K562 (cell line): ENCODE data around the gene LZTR1. TPM values are rescaled to one million over a fixed set of nuclear protein-coding genes. Genes with fewer than 3 reads are reported as not detected.

ENCODE experiments used
- ATAC-seq: fragments of 200-7000 bp; cut with Tn5 transposase; 3 replicates; pipeline ENCODE4 v1.9.1; 2020; ENCODE audit warnings: moderate library complexity
- BruUV-seq: library from RNA; stranded (reverse); fragments of 400-500 nt; replicated peaks from 2 replicates; lab custom pipeline; 2021; lab: Mats Ljungman, UMichigan
- CTCF ChIA-PET: fragments of 300-600 bp; formaldehyde crosslinking; extraction: SDS; loops from one replicate; lab custom pipeline; 2021; ENCODE audit warnings: low intra/inter-chr PET ratio; lab: Yijun Ruan, JAX
- POLR2A ChIA-PET: fragments of 300-600, 350-650 bp; sonication (Branson Sonifier 250); formaldehyde crosslinking; extraction: SDS; loops from one replicate; lab custom pipeline; 2021; ENCODE audit warnings: antibody characterized with exemption, inconsistent platforms; lab: Yijun Ruan, JAX
- DNase-seq, 4 experiments: peaks; one replicate each; pipeline versions ENCODE4 v3.0.0 to v3.0.0-alpha.2; 2011 to 2018; ENCODE audit warnings: low spot score in 3 of 4, mixed read lengths in 3 of 4; ENCODE audit errors: extremely low read depth in 1 of 4
- FAIRE-seq: peaks from 2 replicates; lab custom pipeline; 2011; peaks lifted over from hg19 to GRCh38; lab: Jason Lieb, UNC
- H2AFZ ChIP-seq: 2 replicates; pipeline ENCODE4 v1.6.0; 2011; ENCODE audit warnings: low read depth, low read length, control low read depth, inconsistent platforms
- H3K27ac ChIP-seq: fragments of 200-600 bp; 3 replicates; pipeline ENCODE4 v1.8.0; 2011; ENCODE audit warnings: low read depth, mild to moderate bottlenecking, control low read depth, inconsistent platforms, low read length, moderate library complexity, mixed read lengths; ENCODE audit errors: extremely low read depth
- H3K27me3 ChIP-seq, 2 experiments: fragments of 300-600 bp in 1 of 2; 2 replicates in 1 of 2; 3 replicates in 1 of 2; pipeline versions ENCODE4 v1.6.0 to v1.8.0; 2011; ENCODE audit warnings: inconsistent platforms in 2 of 2, low read length in 2 of 2, mild to moderate bottlenecking in 1 of 2, mixed read lengths in 1 of 2, moderate library complexity in 1 of 2; ENCODE audit not compliant: control insufficient read depth in 2 of 2, insufficient read depth in 2 of 2
- H3K36me3 ChIP-seq: fragments of 300-600 bp; 3 replicates; pipeline ENCODE4 v1.8.0; 2011; ENCODE audit warnings: mild to moderate bottlenecking, low read length, inconsistent platforms; ENCODE audit not compliant: control insufficient read depth, insufficient read depth
- H3K4me1 ChIP-seq, 2 experiments: fragments of 200-600 bp in 1 of 2; replicated peaks in 1 of 2; 2 replicates in 1 of 2; 3 replicates in 1 of 2; pipeline versions ENCODE4 v1.5.1 to v1.8.0; 2011; ENCODE audit warnings: inconsistent platforms in 2 of 2, low read length in 2 of 2, mild to moderate bottlenecking in 1 of 2, mixed read lengths in 1 of 2, moderate library complexity in 1 of 2; ENCODE audit not compliant: control insufficient read depth in 2 of 2, insufficient read depth in 2 of 2
- H3K4me2 ChIP-seq: 2 replicates; pipeline ENCODE4 v1.6.1; 2011; ENCODE audit warnings: low read length, control low read depth, inconsistent platforms, mixed read lengths; ENCODE audit not compliant: insufficient read depth
- H3K4me3 ChIP-seq: fragments of 200-600 bp; sonication (generic), shearing (Covaris generic); 2 replicates; pipeline ENCODE4 v1.5.1; 2016; ENCODE audit warnings: control low read depth, inconsistent platforms
- H3K79me2 ChIP-seq: fragments of 200-600 bp; 3 replicates; pipeline ENCODE4 v1.8.0; 2011; ENCODE audit warnings: low read length, inconsistent platforms; ENCODE audit not compliant: control insufficient read depth, insufficient read depth
- H3K9ac ChIP-seq, 2 experiments: 2 replicates each; pipeline versions ENCODE4 v1.6.0 to v1.6.1; 2011; ENCODE audit warnings: low read depth in 2 of 2, low read length in 2 of 2, control low read depth in 1 of 2, inconsistent platforms in 1 of 2, mild to moderate bottlenecking in 1 of 2, mixed read lengths in 1 of 2; ENCODE audit not compliant: insufficient read depth in 1 of 2
- H3K9me1 ChIP-seq: one replicate; pipeline ENCODE4 v1.6.0; 2011; ENCODE audit warnings: inconsistent platforms, mild to moderate bottlenecking, low read length, moderate library complexity; ENCODE audit not compliant: control insufficient read depth, insufficient read depth
- H3K9me3 ChIP-seq: replicated peaks from 2 replicates; pipeline ENCODE4 v1.5.1; 2011; ENCODE audit warnings: low read depth, low read length, inconsistent platforms; ENCODE audit not compliant: control insufficient read depth, insufficient read depth
- H4K20me1 ChIP-seq: replicated peaks from 2 replicates; pipeline ENCODE4 v1.6.1; 2011; ENCODE audit warnings: low read length, inconsistent platforms, mixed read lengths; ENCODE audit not compliant: control insufficient read depth, insufficient read depth
- HDAC8 ChIP-seq: fragments of 450-650 bp; IDR thresholded peaks from 2 replicates; pipeline ENCODE4 v1.6.1; 2016; ENCODE audit warnings: mild to moderate bottlenecking, missing genetic modification characterization, moderate library complexity, missing compliant biosample characterization
- OTX1 ChIP-seq: fragments of 450-650 bp; formaldehyde crosslinking; IDR thresholded peaks from 2 replicates; pipeline ENCODE4 v1.4.0; 2022; ENCODE audit warnings: mild to moderate bottlenecking
- SIX5 ChIP-seq, 2 experiments: IDR thresholded peaks; 2 replicates each; pipeline ENCODE4 v1.6.1; 2011; ENCODE audit warnings: low read length in 2 of 2, borderline replicate concordance in 1 of 2, low read depth in 1 of 2, mild to moderate bottlenecking in 1 of 2, moderate library complexity in 1 of 2; ENCODE audit not compliant: insufficient read depth in 1 of 2
- ZC3H11A ChIP-seq: IDR thresholded peaks from 2 replicates; pipeline ENCODE4 v1.6.1; 2012; ENCODE audit warnings: low read depth, low read length, improper control_type of control experiment
- ZKSCAN1 ChIP-seq: fragments of 150-350 bp; IDR thresholded peaks from 2 replicates; pipeline ENCODE4 v1.6.1; 2016; ENCODE audit warnings: low read depth, low read length
- ZNF12 ChIP-seq: sonication (generic); formaldehyde crosslinking; IDR thresholded peaks from 2 replicates; pipeline ENCODE4 v1.4.0; 2020; ENCODE audit warnings: mild to moderate bottlenecking, missing genetic modification reagents
- WGBS: fragments of 100-300 bp; shearing (Covaris generic); methylation state at CpG from one replicate; pipeline ENCODE4 v1.1.6; 2016; ENCODE audit warnings: low coverage, mixed read lengths; ENCODE audit not compliant: insufficient coverage; ENCODE audit errors: missing lambda C conversion rate; 5-methylcytosine and 5-hydroxymethylcytosine counted together
- in situ Hi-C: fragments of 300-500 bp; cut with MboI; formaldehyde crosslinking; loops from 4 replicates; pipeline ENCODE4 v1.15.0; 2018; ENCODE audit warnings: inconsistent platforms, mixed read lengths
- intact Hi-C: fragments of 100-400 bp; cut with micrococcal nuclease; formaldehyde crosslinking; loops from 2 replicates; pipeline ENCODE4 v1.14.2; 2022
- polyA plus RNA-seq, 8 experiments: library from polyadenylated mRNA; depleted of rRNA in 4 of 8; stranded (reverse) in 5 of 8; unstranded in 3 of 8; fragments of >200 nt; fragmentation: Nextera tagmentation in 2 of 8; fragmentation: Illumina TruSeq in 1 of 8; extraction: Ambion mirVana in 2 of 8; extraction: Trizol in 1 of 8; gene quantifications; 2 replicates each; pipeline versions ENCODE4 v1.2.1 to v1.2.3, GENCODE V29; 2011 to 2014; ENCODE audit warnings: inconsistent platforms in 1 of 8, missing spikeins in 1 of 8
- total RNA-seq, 7 experiments: library from RNA; depleted of rRNA in 6 of 7; stranded (reverse); fragments of >200 nt in 6 of 7; fragmentation: Illumina TruSeq in 2 of 7; extraction: Trizol in 2 of 7; gene quantifications; 2 replicates each; pipeline versions ENCODE4 v1.2.1 to v1.2.3, GENCODE V29; 2011 to 2021; ENCODE audit warnings: low replicate concordance in 1 of 7
- TF ChIP-seq, protein P1 (sequence below), 3 experiments: fragments of 200-800 bp in 1 of 3; sonication (Bioruptor generic) in 1 of 3; sonication (generic) in 1 of 3; formaldehyde crosslinking in 1 of 3; IDR thresholded peaks; 2 replicates each; pipeline versions ENCODE4 v1.6.1 to v1.8.0; 2016 to 2022; ENCODE audit warnings: mild to moderate bottlenecking in 2 of 3, missing compliant biosample characterization in 2 of 3, missing genetic modification characterization in 2 of 3, missing genetic modification reagents in 1 of 3
- TF ChIP-seq, protein P2 (sequence below): fragments of 250-450 bp; sonication (Bioruptor Pico); IDR thresholded peaks from 2 replicates; pipeline ENCODE4 v1.9.0; 2021; ENCODE audit warnings: mild to moderate bottlenecking, inconsistent platforms
- TF ChIP-seq, protein P3 (sequence below): fragments of 250-450 bp; sonication (Bioruptor Pico); IDR thresholded peaks from 2 replicates; pipeline ENCODE4 v1.9.0; 2021; ENCODE audit warnings: mild to moderate bottlenecking

Gene LZTR1
- total and polyA plus RNA-seq, 9 of the 15 experiments (the other 6 are each of a cell fraction or from before 2014, with no cell fraction given): 2.2 to 135 (median 63.0) TPM

DNA sequence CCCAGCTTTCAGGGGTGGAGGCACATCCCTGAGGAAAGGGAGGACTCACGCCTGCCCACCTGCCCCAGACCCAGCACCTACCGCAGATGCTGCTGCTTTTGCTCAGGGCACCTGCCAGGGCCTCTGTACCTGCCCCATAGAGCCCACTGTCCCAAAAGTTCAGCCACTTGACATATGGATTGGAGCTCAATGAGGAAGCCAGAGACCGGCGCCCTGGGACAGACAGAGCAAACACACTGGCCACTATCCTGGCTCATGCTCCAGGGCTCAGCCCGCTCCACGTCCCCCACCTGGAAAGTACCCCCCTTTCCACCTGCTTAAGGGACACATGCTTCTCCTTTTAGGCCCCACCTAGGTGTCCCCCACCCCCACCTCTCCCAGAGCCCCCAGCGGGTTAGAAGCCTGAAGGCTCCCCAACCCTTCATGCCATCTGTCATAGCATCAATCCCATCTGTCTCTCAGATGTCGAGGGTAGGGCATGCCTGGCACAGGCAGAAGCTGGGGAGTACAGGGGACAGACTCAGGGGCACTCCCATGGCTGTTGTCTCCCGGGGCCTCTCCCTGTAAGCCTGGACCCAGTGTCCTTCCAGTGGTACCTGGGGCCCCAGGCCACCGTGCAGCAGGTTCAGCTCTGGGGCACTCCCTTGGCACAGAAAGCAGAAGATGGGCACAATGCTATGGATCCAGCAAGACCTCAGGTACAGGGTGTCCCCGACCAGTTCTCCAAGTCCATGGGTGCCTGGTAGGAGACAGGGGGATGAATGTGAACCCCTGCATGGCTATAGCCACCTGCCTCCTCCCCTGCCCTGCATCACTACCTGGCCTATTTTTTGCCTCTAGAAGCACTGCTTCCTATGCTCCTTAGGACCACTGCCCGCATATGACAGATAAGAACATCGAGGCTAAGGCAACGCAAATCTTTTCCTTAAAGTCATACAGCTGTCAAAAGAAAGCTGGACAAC, 30.6 kb downstream of the LZTR1 start:
- Histone ChIP-seq H3K36me3 (peaks cover 5% of the 10 kb centered on the region; the same call in 1 of the 3 replicates), H3K27me3 (no peaks in the 10 kb centered on the region), H3K79me2 (peaks cover 16% of the 10 kb centered on the region; the same call in 2 of the 3 replicates), H3K4me2 (peak overlapping the region; percentile 87; the same call in 1 of the 2 replicates), H3K4me1 (peaks cover 26 to 46% of the 10 kb centered on the region in 2 experiments), H2AFZ (no peak overlapping the region), H3K9me1 (peaks cover 7% of the 10 kb centered on the region), H3K27ac (no peak overlapping the region), H3K9me3 (no peaks in the 10 kb centered on the region), H4K20me1 (peaks cover 12% of the 10 kb centered on the region), H3K9ac (peak overlapping the region in 1 of 2 experiments; percentile 61; a peak in 2 of 4 replicates), H3K4me3 (peak overlapping the region; percentile 44; the same call in 1 of the 2 replicates)
- intact Hi-C loops (loop anchor here (1.0 to 5.0 kb wide), 2 partner anchors 10 to 35 kb away; partner anchors contain the start of genes LRRC74B and THAP7), in situ Hi-C loops (no loop called here)
- no TSS peak for BruUV-seq
- ChIA-PET POLR2A (interaction anchor here (0.5 to 13.9 kb wide), 8 partner anchors 9 to 177 kb away, joined by 3 to 333 read pairs (median 4); partner anchors contain the start of genes SLC7A4 and THAP7), CTCF (interaction anchor here (1.2 kb wide), 1 partner anchor 11 kb away, joined by 3 read pairs; the partner anchor contains the start of gene THAP7)
- 48% methylated on average over 14 of the region's 14 CpGs for WGBS
- FAIRE-seq: no peak
- DNase-seq: no peak
- ATAC-seq: no peak
- TF ChIP-seq, protein P1, sequence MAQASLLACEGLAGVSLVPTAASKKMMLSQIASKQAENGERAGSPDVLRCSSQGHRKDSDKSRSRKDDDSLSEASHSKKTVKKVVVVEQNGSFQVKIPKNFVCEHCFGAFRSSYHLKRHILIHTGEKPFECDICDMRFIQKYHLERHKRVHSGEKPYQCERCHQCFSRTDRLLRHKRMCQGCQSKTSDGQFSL (CRISPR knock-in tag; IDR thresholded peaks at IDR 0.05): no peak
- TF ChIP-seq, protein P1 (tag; IDR thresholded peaks at IDR 0.05): peak in 1 of 2 experiments; percentile 31; a peak in 1 of 4 replicates
- TF ChIP-seq OTX1 (CRISPR knock-in tag) (0 out of 2 replicates have a peak, but pooled peaks have one; percentile 60), ZC3H11A (no peak), SIX5 (IDR thresholded peaks at IDR 0.05; ENCODE audit: borderline replicate concordance in 1 of 2, insufficient read depth in 1 of 2, low read depth in 1 of 2, low read length in 2 of 2) (0 out of 4 replicates have a peak, but pooled peaks of 1 of the 2 experiments have one; percentile 16), ZNF12 (CRISPR knock-in tag) (no peak), ZKSCAN1 (0 out of 2 replicates have a peak, but pooled peaks have one; percentile 23), HDAC8 (tag) (0 out of 2 replicates have a peak, but pooled peaks have one; percentile 18)
- TF ChIP-seq, protein P2, sequence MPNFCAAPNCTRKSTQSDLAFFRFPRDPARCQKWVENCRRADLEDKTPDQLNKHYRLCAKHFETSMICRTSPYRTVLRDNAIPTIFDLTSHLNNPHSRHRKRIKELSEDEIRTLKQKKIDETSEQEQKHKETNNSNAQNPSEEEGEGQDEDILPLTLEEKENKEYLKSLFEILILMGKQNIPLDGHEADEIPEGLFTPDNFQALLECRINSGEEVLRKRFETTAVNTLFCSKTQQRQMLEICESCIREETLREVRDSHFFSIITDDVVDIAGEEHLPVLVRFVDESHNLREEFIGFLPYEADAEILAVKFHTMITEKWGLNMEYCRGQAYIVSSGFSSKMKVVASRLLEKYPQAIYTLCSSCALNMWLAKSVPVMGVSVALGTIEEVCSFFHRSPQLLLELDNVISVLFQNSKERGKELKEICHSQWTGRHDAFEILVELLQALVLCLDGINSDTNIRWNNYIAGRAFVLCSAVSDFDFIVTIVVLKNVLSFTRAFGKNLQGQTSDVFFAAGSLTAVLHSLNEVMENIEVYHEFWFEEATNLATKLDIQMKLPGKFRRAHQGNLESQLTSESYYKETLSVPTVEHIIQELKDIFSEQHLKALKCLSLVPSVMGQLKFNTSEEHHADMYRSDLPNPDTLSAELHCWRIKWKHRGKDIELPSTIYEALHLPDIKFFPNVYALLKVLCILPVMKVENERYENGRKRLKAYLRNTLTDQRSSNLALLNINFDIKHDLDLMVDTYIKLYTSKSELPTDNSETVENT (CRISPR knock-in tag): peak; percentile 83
- TF ChIP-seq, protein P3, sequence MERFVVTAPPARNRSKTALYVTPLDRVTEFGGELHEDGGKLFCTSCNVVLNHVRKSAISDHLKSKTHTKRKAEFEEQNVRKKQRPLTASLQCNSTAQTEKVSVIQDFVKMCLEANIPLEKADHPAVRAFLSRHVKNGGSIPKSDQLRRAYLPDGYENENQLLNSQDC (CRISPR knock-in tag): peak; percentile 34; the same call in 1 of the 2 replicates
